Measurements from ENCODE around the gene DNAJC5.
A peak's percentile ranks its signal among the peaks of the same experiment; 100 is the strongest.

DNA sequence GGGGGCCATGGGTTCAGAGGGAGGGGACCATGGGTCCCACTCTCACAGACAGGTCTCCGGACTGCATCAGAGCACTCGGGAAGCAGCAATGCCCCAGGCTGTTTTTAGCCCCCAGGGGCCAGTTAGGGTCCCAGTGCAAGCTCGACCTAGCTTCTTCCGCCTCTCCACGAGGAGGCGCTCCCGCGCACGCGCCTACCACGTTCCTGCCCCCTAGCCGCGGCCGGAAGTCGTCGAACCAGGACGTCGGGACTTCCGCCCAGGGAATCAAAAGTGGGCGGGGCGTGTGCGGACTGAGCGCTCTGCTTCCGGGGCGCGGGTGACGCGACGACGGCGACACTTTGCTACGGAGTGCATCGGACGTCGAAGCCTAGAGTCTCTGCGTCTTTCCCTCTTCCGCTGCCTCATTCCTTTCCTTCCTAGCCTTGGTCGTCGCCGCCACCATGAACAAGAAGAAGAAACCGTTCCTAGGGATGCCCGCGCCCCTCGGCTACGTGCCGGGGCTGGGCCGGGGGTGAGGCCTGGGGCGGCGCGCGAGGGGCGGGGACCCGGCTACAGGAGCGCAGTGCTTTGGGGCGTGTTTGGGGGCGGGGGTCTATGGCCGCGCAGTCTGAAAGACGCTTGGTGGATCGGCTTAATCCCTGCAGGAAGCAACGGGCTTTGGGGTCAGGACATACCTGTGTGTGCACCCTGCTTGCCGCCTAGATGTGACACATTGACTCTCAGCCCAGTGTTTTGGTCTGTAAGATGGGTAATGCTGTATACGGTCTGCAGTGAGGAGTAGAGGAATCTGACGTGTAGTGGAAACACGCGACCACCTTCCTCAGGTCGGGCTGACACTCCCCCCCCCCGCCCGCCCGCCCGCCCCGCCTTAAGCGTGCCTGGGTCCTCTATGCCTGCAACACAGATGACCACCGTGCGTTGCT is 86.1 kb downstream of the DNAJC5 start, which contains the start of gene PRPF6:
- TF ChIP-seq POLR2AphosphoS5 (IDR thresholded peaks at IDR 0.05), result peak; percentile 92 to 97 (median 93)
- TF ChIP-seq, protein P1, sequence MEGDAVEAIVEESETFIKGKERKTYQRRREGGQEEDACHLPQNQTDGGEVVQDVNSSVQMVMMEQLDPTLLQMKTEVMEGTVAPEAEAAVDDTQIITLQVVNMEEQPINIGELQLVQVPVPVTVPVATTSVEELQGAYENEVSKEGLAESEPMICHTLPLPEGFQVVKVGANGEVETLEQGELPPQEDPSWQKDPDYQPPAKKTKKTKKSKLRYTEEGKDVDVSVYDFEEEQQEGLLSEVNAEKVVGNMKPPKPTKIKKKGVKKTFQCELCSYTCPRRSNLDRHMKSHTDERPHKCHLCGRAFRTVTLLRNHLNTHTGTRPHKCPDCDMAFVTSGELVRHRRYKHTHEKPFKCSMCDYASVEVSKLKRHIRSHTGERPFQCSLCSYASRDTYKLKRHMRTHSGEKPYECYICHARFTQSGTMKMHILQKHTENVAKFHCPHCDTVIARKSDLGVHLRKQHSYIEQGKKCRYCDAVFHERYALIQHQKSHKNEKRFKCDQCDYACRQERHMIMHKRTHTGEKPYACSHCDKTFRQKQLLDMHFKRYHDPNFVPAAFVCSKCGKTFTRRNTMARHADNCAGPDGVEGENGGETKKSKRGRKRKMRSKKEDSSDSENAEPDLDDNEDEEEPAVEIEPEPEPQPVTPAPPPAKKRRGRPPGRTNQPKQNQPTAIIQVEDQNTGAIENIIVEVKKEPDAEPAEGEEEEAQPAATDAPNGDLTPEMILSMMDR (IDR thresholded peaks at IDR 0.05), result peak; percentile 59 to 76 (median 62)

All from breast epithelium (tissue), 3 donors.